ENCODE measurements around the gene TMTC1.

GRCh38 chr12:29709496-29710040 lies 74.2 kb downstream of the TMTC1 start:
- TF ChIP-seq CTCF (IDR thresholded peaks at IDR 0.05; ENCODE audit: low read depth, low read length): no peak
- no peak for TF ChIP-seq EZH2phosphoT487 (IDR thresholded peaks at IDR 0.05; ENCODE audit: low read depth)

All from OCI-LY3 (cell line).